GM19351 (cell line): ENCODE measurements around the gene CLDND2.

Source experiments
- ATAC-seq: cut with Tn5 transposase; IDR thresholded peaks from one replicate; pipeline ENCODE4 v1.9.1; 2021; ENCODE audit warnings: mild to moderate bottlenecking, moderate library complexity; ENCODE audit not compliant: unreplicated experiment

The CLDND2 gene

DNA sequence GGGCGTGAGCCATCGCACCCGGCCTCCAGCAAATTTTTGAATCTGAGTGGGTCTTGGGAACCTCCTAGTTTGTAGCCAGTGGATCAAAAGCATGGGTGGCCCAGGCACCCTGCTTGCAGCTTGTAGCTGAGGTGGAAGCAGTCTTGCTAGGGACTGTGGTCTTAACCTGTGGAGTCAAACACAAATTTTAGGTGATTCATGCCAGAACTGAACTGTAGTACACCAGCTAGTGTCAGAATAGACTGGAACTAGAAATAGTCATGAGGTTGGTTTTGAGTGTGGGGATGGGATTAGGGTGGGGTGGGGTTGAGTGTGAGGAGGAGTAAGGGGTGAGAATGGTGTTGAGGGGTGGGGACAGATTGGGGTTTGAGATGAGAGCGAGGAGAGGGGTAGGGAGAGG is 13.2 kb upstream of the CLDND2 start:
- ATAC-seq = no peak

- no peak for ATAC-seq
These were observed 11.6 kb upstream of the CLDND2 start for GRCh38 chr19:51380379-51380778.

- no peak for ATAC-seq
These were observed 8.6 kb upstream of the CLDND2 start for GRCh38 chr19:51377422-51377821.

- ATAC-seq = no peak
These were observed 6.9 kb upstream of the CLDND2 start for GRCh38 chr19:51375504-51376221.

GRCh38 chr19:51372649-51373504 is 4.1 kb upstream of the CLDND2 start, which contains the start of gene NKG7:
NKG7 (minus strand) TSS chr19:51372654; CDS start chr19:51372535, 119 bp downstream.
- peak; percentile 38 for ATAC-seq

- ATAC-seq = no peak
These were observed 3.3 kb upstream of the CLDND2 start for GRCh38 chr19:51372021-51372648.

DNA sequence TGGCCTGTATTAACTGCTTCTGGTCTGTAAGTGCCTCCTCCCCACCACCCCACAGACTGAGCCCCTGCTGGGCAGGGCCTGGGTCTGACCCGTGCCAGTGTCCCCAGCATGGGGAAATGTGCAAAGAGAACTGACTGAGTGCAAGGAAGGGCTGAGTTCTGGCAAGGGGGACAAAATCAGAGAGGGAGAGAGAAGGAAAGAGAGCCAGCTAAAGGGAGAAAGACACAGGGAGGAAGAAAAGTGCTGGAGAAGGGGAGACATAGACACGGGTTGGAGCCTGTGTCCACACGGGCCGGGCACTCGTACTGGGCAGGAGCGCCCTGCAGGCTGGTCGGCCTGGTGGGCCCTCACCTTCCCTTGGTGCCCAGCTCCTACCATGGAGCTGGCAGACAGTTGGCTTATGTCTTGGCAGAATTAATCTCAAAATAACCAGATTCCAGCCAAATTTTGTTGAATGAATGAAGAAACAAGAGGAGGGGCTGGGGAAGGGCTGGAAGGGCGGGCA is 2.4 kb upstream of the CLDND2 start:
- no peak for ATAC-seq

DNA sequence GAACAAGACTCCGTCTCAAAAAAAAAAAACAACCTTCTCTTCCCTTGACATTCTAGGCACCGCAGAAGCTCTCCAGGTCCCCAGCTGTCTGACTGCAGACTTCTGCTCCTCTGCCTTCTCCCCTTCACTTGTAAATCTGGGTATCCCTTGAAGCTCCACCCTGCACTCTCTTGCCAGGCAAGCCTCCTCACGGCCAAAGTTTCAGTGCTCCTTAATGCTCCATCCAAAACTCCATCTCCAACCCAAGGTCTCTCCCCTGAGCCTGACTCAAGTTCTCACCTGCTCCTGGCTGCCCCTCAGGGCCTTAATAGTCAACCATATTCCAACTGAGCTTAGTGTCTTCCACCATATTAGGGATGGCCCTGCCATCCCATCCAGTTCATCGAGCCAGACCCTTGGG is 1.4 kb upstream of the CLDND2 start:
- ATAC-seq = no peak

GRCh38 chr19:51367565-51368365 is 1.0 kb downstream of the CLDND2 start:
- peak; percentile 78 for ATAC-seq

DNA sequence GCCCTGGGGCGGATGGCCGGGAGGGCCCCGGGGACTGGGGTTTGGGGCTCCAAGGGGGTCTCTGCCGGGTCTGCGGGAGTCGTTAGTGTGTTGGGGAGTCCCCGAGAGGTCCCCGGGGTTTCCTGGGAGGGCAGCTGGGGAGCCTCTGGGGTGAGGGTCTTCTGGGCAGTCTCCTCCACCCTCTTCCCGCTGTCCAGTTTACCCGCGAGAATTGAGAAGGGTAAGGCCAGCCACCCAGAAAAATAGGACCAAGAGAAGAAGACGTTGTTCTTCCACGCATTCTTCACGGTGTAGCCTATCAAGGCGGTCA is 1.6 kb downstream of the CLDND2 start:
- ATAC-seq = no peak

- ATAC-seq = peak; percentile 55
These were observed 2.2 kb downstream of the CLDND2 start for GRCh38 chr19:51366389-51367254.

GRCh38 chr19:51365965-51366388 is 2.8 kb downstream of the CLDND2 start, which contains the start of gene ETFB:
ETFB (minus strand) TSS chr19:51366388; CDS start chr19:51366326, 62 bp downstream.
- ATAC-seq = no peak

GRCh38 chr19:51365211-51365964 is 3.4 kb downstream of the CLDND2 start:
- no peak for ATAC-seq

- ATAC-seq = no peak
These were observed 4.3 kb downstream of the CLDND2 start for GRCh38 chr19:51364200-51365106.

DNA sequence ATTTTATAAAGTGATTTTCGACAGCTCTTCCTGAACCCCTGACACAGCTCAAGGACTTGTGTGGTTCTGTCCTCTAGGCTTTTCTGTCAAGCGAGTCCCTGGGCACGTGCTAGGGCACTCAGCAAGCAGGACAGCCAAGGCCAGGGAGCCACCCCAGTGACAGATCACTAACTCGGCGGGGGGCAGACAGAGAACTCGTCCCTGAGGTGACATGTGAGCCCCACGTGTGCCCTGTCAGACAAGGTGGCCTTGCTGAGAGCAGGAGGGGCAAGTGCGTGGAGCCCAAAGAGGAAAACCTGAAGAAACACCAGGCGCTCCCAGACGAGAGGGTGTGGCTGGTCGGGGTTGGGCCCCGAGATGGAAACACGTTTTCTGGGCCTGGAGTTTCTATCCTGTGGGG is 7.6 kb downstream of the CLDND2 start:
- ATAC-seq = no peak

DNA sequence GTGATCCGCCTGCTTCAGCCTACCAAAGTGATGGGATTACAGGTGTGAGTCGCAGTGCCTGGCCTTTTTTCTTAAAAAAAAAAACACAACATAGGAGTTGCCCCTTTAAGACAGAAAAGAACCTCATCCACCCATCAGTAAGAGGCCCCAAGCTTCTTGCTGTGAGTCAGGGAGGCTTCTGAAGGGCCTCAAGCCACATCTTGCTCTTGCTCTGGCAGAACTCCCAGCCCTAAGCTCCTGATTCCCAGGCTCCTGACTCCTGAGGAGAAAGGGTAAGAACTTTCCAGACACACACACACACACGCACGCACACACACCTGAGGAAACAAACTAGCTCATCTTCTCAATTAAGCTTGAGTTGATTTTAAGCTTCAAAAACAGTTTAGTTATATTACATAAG is 9.5 kb downstream of the CLDND2 start:
- no peak for ATAC-seq

GRCh38 chr19:51357952-51358351 is 10.9 kb downstream of the CLDND2 start:
- no peak for ATAC-seq
